HuH-7.5 (cell line): ENCODE data around the gene GBGT1.

Source experiments
- DNase-seq: peaks from one replicate; pipeline ENCODE4 v3.0.0; 2011; ENCODE audit warnings: low spot score

GBGT1 gene

DNA sequence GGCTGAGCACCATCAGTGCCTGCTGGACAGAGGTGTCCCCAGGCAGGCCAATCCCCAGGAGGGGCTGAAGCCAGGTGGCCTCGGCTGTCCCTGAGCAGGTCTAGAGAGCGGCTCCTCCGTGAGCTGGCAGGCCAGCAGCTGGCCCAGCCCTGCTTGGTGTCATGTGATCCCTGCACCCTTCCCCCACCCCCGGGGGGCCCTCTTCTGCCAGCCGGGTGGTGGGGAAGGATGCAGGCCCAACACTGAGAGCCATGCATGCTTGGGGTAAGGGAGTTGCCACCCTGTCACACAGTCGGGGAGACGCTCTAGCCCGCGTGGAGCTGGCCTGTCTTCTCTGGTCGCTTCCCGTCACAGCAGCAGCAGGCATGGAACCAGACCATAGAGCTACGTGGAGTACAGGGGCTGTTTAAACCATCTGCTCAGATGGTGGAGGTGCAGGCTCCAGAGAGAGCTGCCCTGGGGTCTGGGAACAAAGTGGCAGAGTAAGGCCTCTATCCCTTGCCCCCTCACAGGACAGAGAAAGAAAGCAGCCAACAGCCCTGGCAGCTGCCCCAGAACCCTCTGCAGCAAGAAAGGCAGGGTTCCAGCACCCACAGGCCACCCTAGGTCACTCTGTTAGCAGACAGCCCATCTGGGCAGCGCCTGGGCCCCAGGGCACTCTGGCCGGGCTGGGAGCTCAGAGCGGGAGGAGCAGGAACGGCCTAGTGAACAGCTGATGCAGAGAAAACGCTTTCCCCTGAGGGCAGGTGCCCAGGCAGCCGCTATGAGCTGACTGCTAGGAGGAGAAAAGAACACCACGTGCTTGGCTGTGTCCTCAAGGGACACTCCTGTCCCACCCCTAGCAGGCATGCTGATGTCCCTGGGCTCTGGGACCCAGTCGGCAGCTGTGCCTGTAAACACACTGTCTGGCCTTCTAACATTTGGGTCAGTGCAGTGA, 49.5 kb downstream of the GBGT1 start:
- DNase-seq = no peak

GRCh38 chr9:133113163-133113948, 50.4 kb downstream of the GBGT1 start:
- no peak for DNase-seq

GRCh38 chr9:133112663-133113026, 51.1 kb downstream of the GBGT1 start:
- no peak for DNase-seq

GRCh38 chr9:133111808-133112662, 51.7 kb downstream of the GBGT1 start:
- DNase-seq = no peak

- no peak for DNase-seq
Measured at GRCh38 chr9:133109931-133110650, 53.6 kb downstream of the GBGT1 start.

DNA sequence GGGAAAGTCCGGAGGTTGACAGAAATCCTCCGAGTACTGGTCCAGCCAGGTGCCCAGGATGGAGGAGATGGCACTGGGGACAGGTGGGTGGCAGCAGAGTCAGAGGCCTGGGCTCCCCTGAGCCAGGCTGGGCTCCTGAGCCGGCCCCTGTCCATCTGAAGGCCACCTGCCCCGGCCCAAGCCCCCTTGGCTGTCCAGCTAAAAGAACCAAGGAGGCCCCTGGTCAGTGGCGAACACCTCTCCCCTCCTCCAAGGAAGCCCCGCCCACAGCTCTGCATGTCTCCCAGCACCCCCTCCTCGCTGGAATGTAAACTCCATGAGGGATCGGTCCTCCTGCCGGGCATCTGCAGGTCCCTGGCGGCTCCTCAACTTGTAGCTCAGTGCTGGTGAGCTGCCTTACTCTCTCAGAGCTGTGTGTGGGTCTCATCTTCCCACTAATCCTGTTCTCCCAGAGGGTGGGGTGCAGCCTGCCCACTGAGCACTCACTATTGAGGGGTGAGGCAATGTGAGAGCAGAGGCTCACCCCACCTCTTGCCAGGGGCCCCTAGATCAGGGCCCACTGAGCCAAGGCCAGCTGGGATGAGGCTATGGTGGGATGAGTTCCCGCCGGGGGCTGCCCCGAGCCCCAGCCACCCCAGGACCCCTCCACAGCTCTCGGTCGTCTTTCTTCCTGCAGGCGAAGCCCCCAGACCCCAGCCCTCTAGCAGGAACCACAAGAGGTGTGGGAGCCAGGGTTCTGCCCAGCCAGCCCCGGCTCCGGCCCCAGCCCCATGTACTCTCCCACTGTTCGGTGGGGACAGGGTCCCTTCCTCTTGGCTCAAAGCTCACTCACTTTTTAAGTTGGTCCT, 54.7 kb downstream of the GBGT1 start:
- DNase-seq = no peak

DNA sequence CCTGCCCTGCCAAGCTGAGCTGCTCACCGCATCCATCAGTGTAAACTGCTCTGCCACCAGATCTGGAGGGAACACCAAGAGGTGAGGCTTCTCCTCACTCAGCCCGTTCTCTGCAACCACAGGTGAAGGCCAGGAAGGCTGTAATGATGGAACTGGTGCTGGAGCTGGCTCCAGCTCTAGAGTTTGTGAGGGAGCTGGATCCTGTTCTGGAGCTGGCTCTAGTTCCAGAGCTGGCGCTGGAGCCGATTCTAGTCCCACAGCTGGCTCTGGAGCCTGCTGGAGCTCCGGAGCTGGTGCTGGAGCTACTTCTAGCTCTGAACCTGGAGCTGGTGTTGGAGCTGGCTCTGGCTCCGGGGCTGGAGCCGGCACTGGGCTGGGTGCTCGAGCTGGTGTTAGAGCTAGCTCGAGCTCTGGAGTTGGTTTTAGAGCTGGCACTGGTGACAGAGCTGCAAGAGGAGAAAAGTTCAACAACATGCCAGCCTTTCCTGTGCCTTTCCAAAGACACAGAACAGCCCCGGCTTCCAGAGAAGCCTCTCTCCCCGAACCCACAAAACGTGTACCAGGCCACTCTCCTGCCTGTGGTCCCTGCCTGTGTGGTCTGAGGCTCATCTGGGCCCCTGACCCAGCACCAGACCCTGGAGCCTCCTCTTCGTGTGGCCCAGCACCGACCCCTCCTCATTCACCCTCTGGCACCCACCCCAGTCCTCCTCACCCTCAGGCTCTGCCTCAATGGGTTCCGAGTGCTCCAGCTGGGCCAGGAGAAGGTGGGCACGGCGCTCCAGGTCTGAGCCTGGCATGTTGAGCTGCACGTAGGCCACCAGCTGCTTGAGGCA, 55.5 kb downstream of the GBGT1 start:
- DNase-seq = no peak

DNA sequence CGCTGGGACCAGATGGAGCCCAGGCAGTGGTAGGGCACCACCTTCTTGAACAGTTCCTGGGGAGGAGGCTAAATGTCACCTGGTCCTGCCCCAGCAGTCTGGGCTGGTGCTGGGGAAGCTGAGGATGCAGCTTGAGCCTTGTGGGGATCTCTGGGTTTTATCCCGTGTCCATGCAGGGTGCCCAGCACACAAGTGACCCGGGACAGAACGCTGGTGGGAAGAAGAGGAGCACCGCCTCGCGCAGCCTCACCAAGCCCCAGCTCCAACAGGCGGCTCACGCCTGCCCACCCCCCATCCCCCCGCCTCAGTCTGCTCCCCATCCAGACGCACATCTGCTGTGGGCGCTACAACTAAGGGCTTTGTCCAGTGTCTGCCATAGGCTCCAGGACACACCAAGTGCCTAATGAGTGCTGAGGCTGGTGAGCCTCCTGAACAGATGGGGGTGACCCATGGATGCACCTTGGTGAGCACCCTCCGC, 56.4 kb downstream of the GBGT1 start:
- DNase-seq = no peak

DNA sequence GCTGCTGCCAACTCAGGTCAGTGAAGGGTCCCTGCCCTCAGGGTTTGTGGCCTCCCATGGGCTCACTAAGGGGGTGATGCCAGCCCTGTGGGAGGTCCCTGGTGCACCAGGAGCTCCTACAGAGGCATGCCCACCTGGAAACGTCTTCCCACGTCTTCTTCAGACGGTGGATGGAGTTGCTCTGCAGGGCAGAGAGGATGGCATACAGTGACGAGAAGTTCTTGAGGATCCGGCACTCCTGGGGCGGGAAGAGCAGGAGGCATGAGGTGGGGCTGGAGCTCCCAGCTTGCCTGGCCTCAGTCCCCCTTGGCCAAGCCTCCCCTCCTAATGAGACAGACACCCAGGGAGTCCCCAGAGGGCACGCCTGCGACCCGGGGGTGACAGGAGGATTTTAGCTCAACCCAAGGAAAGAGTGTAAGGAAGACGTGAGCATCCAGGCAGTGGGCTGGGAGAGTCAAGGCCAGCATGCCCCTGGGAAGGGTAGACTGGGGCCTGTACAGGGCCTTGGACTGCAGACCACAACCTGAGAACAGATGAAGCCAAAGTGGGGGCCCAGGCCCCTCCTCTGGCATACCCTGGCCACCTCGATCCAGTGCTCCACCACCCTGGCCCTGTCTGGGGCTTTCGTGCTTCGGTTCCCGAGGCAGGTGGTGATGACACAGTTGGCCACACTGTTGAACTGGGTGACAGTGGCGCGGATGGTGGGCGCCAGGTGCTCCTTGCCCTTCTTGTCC, 57.0 kb downstream of the GBGT1 start:
- DNase-seq = no peak

- DNase-seq = no peak
Measured at GRCh38 chr9:133105461-133105770, 58.3 kb downstream of the GBGT1 start.

GRCh38 chr9:133104718-133105460, 58.8 kb downstream of the GBGT1 start:
- DNase-seq = no peak

DNA sequence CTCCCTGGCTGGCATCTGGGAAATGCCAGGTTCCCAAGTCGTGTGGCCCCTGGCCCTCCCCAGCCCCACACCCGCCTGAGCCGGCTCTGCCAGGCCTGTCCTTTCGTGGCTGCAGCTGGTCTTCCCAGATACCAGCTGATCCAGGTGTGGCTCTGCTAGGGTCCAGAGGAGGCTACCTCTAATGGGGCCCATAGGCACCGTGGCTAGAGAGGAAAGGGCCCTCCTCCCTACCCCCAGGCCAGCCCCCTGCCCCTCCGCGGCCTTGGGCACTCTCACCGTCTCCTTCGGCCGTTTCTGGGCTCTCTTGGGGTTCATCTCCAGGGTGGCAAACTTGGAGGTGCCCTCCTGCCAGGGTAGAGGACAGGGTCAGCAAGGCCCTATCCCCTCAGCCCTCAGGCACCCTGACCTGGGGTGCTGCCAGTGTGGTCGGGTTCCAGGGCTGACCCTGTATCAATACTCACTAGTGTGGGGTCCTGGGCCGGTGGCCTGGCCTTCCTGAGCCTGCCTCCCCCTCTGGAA, 59.7 kb downstream of the GBGT1 start:
- no peak for DNase-seq

DNA sequence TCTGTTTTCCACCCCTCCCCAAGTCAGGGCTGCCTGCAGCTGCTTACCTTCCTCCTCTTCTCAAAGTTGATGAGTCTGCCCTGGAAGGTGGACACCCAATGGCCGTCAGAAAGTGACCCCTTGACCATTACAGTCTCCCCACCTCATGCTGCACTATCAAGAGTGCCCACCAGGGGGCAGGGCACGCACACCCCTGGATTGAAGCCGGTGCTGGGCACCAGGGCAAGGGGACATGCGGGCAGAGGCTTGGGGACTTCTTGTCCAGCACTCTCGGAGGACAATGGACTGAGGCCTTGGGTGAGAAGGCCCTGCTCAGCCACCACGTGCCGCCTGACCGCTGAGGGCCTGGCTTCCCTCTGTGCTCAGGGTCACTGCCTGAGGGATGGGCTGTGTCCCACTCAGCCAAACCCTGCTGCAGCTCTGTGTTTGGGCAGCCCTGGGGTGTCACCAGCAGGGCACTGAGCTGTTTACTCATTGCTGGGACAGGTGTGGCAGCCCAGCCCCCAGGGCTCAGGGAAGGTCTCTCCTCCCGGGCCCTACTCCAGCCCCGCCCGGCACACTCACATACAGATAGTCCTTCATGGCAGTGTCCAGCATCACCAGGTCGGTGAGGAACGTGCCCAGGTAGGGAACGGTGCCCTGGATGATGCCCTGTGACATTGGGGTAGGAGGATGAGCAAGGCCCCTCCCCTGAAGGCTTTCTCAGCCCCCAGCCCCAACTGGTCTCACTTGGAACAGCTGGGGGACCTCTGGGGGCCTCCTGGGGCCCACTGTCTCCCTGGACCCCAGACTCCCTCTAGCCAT, 60.3 kb downstream of the GBGT1 start:
- DNase-seq = peak; percentile 88
